SJSA1 (cell line): Measurements from ENCODE around the gene ERN1. TPM values are rescaled to one million over a fixed set of nuclear protein-coding genes. Genes with fewer than 3 reads are reported as not detected.

Source experiments
- DNase-seq, 2 experiments: peaks; one replicate each; pipeline ENCODE4 v3.0.0-alpha.2; 2015 to 2020; ENCODE audit warnings: low spot score in 2 of 2, low read depth in 1 of 2
- H3K27ac ChIP-seq: fragments of 250-450 bp; sonication (Bioruptor Pico); 2 replicates; pipeline ENCODE4 v1.5.1; 2020; ENCODE audit warnings: mild to moderate bottlenecking, moderate library complexity
- H3K27me3 ChIP-seq: fragments of 250-450 bp; sonication (Bioruptor Pico); replicated peaks from 2 replicates; pipeline ENCODE4 v1.5.1; 2020; ENCODE audit warnings: mild to moderate bottlenecking, moderate library complexity
- H3K36me3 ChIP-seq: fragments of 250-450 bp; sonication (Bioruptor Pico); 2 replicates; pipeline ENCODE4 v1.5.1; 2020; ENCODE audit warnings: mild to moderate bottlenecking
- H3K4me1 ChIP-seq: fragments of 250-450 bp; sonication (Bioruptor Pico); replicated peaks from 2 replicates; pipeline ENCODE4 v1.6.1; 2021; ENCODE audit warnings: mild to moderate bottlenecking
- H3K4me3 ChIP-seq: fragments of 250-450 bp; sonication (Bioruptor Pico); 2 replicates; pipeline ENCODE4 v1.5.1; 2020; ENCODE audit warnings: mild to moderate bottlenecking
- H3K9me3 ChIP-seq: fragments of 250-450 bp; sonication (Bioruptor Pico); replicated peaks from 2 replicates; pipeline ENCODE4 v1.5.1; 2020; ENCODE audit warnings: mild to moderate bottlenecking
- total RNA-seq: library from RNA; depleted of rRNA; stranded (reverse); fragments of >200 nt; shearing (Covaris generic); gene quantifications from 2 replicates; pipeline ENCODE4 v1.2.3, GENCODE V29; 2014

Gene ERN1
- total RNA-seq, 1 experiment from 2014 or later = 5.8 TPM

GRCh38 chr17:64102627-64103390, 27.1 kb downstream of the ERN1 start:
- Histone ChIP-seq H3K4me1 (no peaks in the 10 kb centered on the region), H3K27me3 (no peaks in the 10 kb centered on the region), H3K4me3 (no peak overlapping the region), H3K27ac (no peak overlapping the region), H3K36me3 (no peaks in the 10 kb centered on the region), H3K9me3 (no peaks in the 10 kb centered on the region)
- DNase-seq = no peak

GRCh38 chr17:64099543-64099942, 30.4 kb downstream of the ERN1 start:
- no peak overlapping the region for H3K27ac ChIP-seq
- 0 out of 2 replicates have a peak, but pooled peaks cover 4% of the 10 kb centered on the region for H3K36me3 ChIP-seq
- DNase-seq = no peak
- no peaks in the 10 kb centered on the region for H3K9me3 ChIP-seq
- H3K4me3 ChIP-seq = no peak overlapping the region
- H3K4me1 ChIP-seq = no peaks in the 10 kb centered on the region
- H3K27me3 ChIP-seq = no peaks in the 10 kb centered on the region

GRCh38 chr17:64097196-64097936, 32.6 kb downstream of the ERN1 start:
- H3K9me3 ChIP-seq = no peaks in the 10 kb centered on the region
- no peak for DNase-seq
- 0 out of 2 replicates have a peak, but pooled peaks cover 4% of the 10 kb centered on the region for H3K36me3 ChIP-seq
- H3K27ac ChIP-seq = no peak overlapping the region
- no peaks in the 10 kb centered on the region for H3K27me3 ChIP-seq
- H3K4me3 ChIP-seq = no peak overlapping the region
- no peaks in the 10 kb centered on the region for H3K4me1 ChIP-seq

- H3K9me3 ChIP-seq = no peaks in the 10 kb centered on the region
- 0 out of 2 replicates have a peak, but pooled peaks cover 4% of the 10 kb centered on the region for H3K36me3 ChIP-seq
- DNase-seq = no peak
- H3K4me3 ChIP-seq = no peak overlapping the region
- no peaks in the 10 kb centered on the region for H3K27me3 ChIP-seq
- H3K4me1 ChIP-seq = 0 out of 2 replicates have a peak, but pooled peaks cover 3% of the 10 kb centered on the region
- no peak overlapping the region for H3K27ac ChIP-seq
Measured at GRCh38 chr17:64096037-64096436, 33.9 kb downstream of the ERN1 start.

GRCh38 chr17:64095144-64095882, 34.6 kb downstream of the ERN1 start:
- H3K36me3 ChIP-seq = 0 out of 2 replicates have a peak, but pooled peaks cover 4% of the 10 kb centered on the region
- H3K4me3 ChIP-seq = no peak overlapping the region
- H3K9me3 ChIP-seq = 0 out of 2 replicates have a peak, but pooled peaks cover 1% of the 10 kb centered on the region
- H3K27me3 ChIP-seq = no peaks in the 10 kb centered on the region
- no peak overlapping the region for H3K27ac ChIP-seq
- no peak for DNase-seq
- H3K4me1 ChIP-seq = 0 out of 2 replicates have a peak, but pooled peaks cover 3% of the 10 kb centered on the region

GRCh38 chr17:64094412-64094811, 35.5 kb downstream of the ERN1 start:
- H3K9me3 ChIP-seq = 0 out of 2 replicates have a peak, but pooled peaks cover 3% of the 10 kb centered on the region
- H3K27ac ChIP-seq = no peak overlapping the region
- 0 out of 2 replicates have a peak, but pooled peaks cover 4% of the 10 kb centered on the region for H3K36me3 ChIP-seq
- no peak for DNase-seq
- 0 out of 2 replicates have a peak, but pooled peaks cover 3% of the 10 kb centered on the region for H3K4me1 ChIP-seq
- no peaks in the 10 kb centered on the region for H3K27me3 ChIP-seq
- no peak overlapping the region for H3K4me3 ChIP-seq

GRCh38 chr17:64092952-64093451, 36.9 kb downstream of the ERN1 start:
- H3K9me3 ChIP-seq = 0 out of 2 replicates have a peak, but pooled peaks cover 3% of the 10 kb centered on the region
- no peak overlapping the region for H3K27ac ChIP-seq
- no peak overlapping the region for H3K4me3 ChIP-seq
- no peak for DNase-seq
- 0 out of 2 replicates have a peak, but pooled peaks cover 4% of the 10 kb centered on the region for H3K36me3 ChIP-seq
- no peaks in the 10 kb centered on the region for H3K27me3 ChIP-seq
- 0 out of 2 replicates have a peak, but pooled peaks cover 3% of the 10 kb centered on the region for H3K4me1 ChIP-seq

GRCh38 chr17:64092113-64092512, 37.8 kb downstream of the ERN1 start:
- Histone ChIP-seq H3K4me1 (0 out of 2 replicates have a peak, but pooled peaks cover 3% of the 10 kb centered on the region), H3K27me3 (no peaks in the 10 kb centered on the region), H3K9me3 (0 out of 2 replicates have a peak, but pooled peaks cover 3% of the 10 kb centered on the region), H3K27ac (no peak overlapping the region), H3K36me3 (0 out of 2 replicates have a peak, but pooled peaks cover 4% of the 10 kb centered on the region), H3K4me3 (no peak overlapping the region)
- DNase-seq = no peak

- no peak overlapping the region for H3K27ac ChIP-seq
- H3K4me3 ChIP-seq = no peak overlapping the region
- no peak for DNase-seq
- H3K36me3 ChIP-seq = no peaks in the 10 kb centered on the region
- H3K9me3 ChIP-seq = 0 out of 2 replicates have a peak, but pooled peaks cover 3% of the 10 kb centered on the region
- H3K27me3 ChIP-seq = no peaks in the 10 kb centered on the region
- H3K4me1 ChIP-seq = 0 out of 2 replicates have a peak, but pooled peaks cover 3% of the 10 kb centered on the region
Measured at GRCh38 chr17:64091571-64091970, 38.4 kb downstream of the ERN1 start.

- Histone ChIP-seq H3K36me3 (no peaks in the 10 kb centered on the region), H3K27me3 (no peaks in the 10 kb centered on the region), H3K4me1 (0 out of 2 replicates have a peak, but pooled peaks cover 3% of the 10 kb centered on the region), H3K27ac (no peak overlapping the region), H3K9me3 (0 out of 2 replicates have a peak, but pooled peaks cover 3% of the 10 kb centered on the region), H3K4me3 (no peak overlapping the region)
- no peak for DNase-seq
Measured at GRCh38 chr17:64091116-64091515, 38.8 kb downstream of the ERN1 start.

- H3K27ac ChIP-seq = no peak overlapping the region
- no peak for DNase-seq
- H3K4me1 ChIP-seq = 0 out of 2 replicates have a peak, but pooled peaks cover 3% of the 10 kb centered on the region
- H3K36me3 ChIP-seq = no peaks in the 10 kb centered on the region
- H3K9me3 ChIP-seq = 0 out of 2 replicates have a peak, but pooled peaks cover 3% of the 10 kb centered on the region
- no peak overlapping the region for H3K4me3 ChIP-seq
- no peaks in the 10 kb centered on the region for H3K27me3 ChIP-seq
Measured at GRCh38 chr17:64090144-64090543, 39.8 kb downstream of the ERN1 start.

- Histone ChIP-seq H3K4me1 (peaks cover 9% of the 10 kb centered on the region), H3K4me3 (no peak overlapping the region), H3K27ac (no peak overlapping the region), H3K27me3 (no peaks in the 10 kb centered on the region), H3K9me3 (0 out of 2 replicates have a peak, but pooled peaks cover 3% of the 10 kb centered on the region), H3K36me3 (no peaks in the 10 kb centered on the region)
- no peak for DNase-seq
Measured at GRCh38 chr17:64087252-64088005, 42.5 kb downstream of the ERN1 start.
